WERI-Rb-1 (cell line): ENCODE measurements around the gene HCN4.

Experiments
- DNase-seq: peaks from one replicate; pipeline ENCODE4 v3.0.0-alpha.2; 2020
- H3K27ac ChIP-seq: fragments of 250-450 bp; sonication (Bioruptor Pico); 2 replicates; pipeline ENCODE4 v1.5.1; 2020; ENCODE audit warnings: mild to moderate bottlenecking, moderate library complexity
- H3K27me3 ChIP-seq: fragments of 250-450 bp; sonication (Bioruptor Pico); 2 replicates; pipeline ENCODE4 v1.5.1; 2021; ENCODE audit warnings: mild to moderate bottlenecking, low read depth, moderate library complexity; ENCODE audit not compliant: insufficient read depth, severe bottlenecking
- H3K36me3 ChIP-seq: fragments of 250-450 bp; sonication (Bioruptor Pico); 2 replicates; pipeline ENCODE4 v1.5.1; 2020; ENCODE audit warnings: mild to moderate bottlenecking, moderate library complexity
- H3K4me3 ChIP-seq: 2 replicates; pipeline ENCODE4 v1.5.1; 2011; ENCODE audit warnings: low read depth, mild to moderate bottlenecking, control low read depth, low read length
- H3K9me3 ChIP-seq: fragments of 250-450 bp; sonication (Bioruptor Pico); 2 replicates; pipeline ENCODE4 v1.5.1; 2021; ENCODE audit warnings: mild to moderate bottlenecking, moderate library complexity; ENCODE audit not compliant: severe bottlenecking
- CTCF ChIP-seq: IDR thresholded peaks from 2 replicates; pipeline ENCODE4 v1.5.1; 2011; ENCODE audit warnings: low read depth, mild to moderate bottlenecking, control low read depth, inconsistent platforms, low read length

The HCN4 gene

GRCh38 chr15:73389971-73390544 lies 21.3 kb upstream of the HCN4 start:
- TF ChIP-seq CTCF: no peak
- H3K27ac ChIP-seq: no peak overlapping the region
- H3K27me3 ChIP-seq: no peaks in the 10 kb centered on the region
- H3K9me3 ChIP-seq: no peaks in the 10 kb centered on the region
- no peak for DNase-seq
- H3K36me3 ChIP-seq: no peaks in the 10 kb centered on the region
- no peak overlapping the region for H3K4me3 ChIP-seq

GRCh38 chr15:73389539-73389938 lies 20.8 kb upstream of the HCN4 start:
- H3K27ac ChIP-seq: no peak overlapping the region
- no peak for TF ChIP-seq CTCF
- H3K36me3 ChIP-seq: no peaks in the 10 kb centered on the region
- no peak for DNase-seq
- H3K4me3 ChIP-seq: no peak overlapping the region
- no peaks in the 10 kb centered on the region for H3K27me3 ChIP-seq
- no peaks in the 10 kb centered on the region for H3K9me3 ChIP-seq

GRCh38 chr15:73388256-73388781 lies 19.6 kb upstream of the HCN4 start:
- Histone ChIP-seq H3K9me3 (peaks cover 1% of the 10 kb centered on the region), H3K36me3 (no peaks in the 10 kb centered on the region), H3K27ac (no peak overlapping the region), H3K4me3 (no peak overlapping the region), H3K27me3 (no peaks in the 10 kb centered on the region)
- DNase-seq: no peak
- TF ChIP-seq CTCF: no peak

- Histone ChIP-seq H3K9me3 (peaks cover 5% of the 10 kb centered on the region), H3K4me3 (no peak overlapping the region), H3K27ac (no peak overlapping the region), H3K36me3 (no peaks in the 10 kb centered on the region), H3K27me3 (no peaks in the 10 kb centered on the region)
- DNase-seq: no peak
- TF ChIP-seq CTCF: no peak
Observed at GRCh38 chr15:73387507-73388255, 18.9 kb upstream of the HCN4 start.

GRCh38 chr15:73386886-73387506 lies 18.2 kb upstream of the HCN4 start:
- no peak overlapping the region for H3K27ac ChIP-seq
- no peak for DNase-seq
- H3K9me3 ChIP-seq: peaks cover 10% of the 10 kb centered on the region
- H3K36me3 ChIP-seq: no peaks in the 10 kb centered on the region
- TF ChIP-seq CTCF: no peak
- no peak overlapping the region for H3K4me3 ChIP-seq
- H3K27me3 ChIP-seq: no peaks in the 10 kb centered on the region
